NCI-H146 treated with DMSO at 0.1 percent for 48 hours (cell line): ENCODE measurements around the gene FILIP1.

Source experiments
- DNase-seq: peaks from one replicate; lab custom pipeline; 2025; ENCODE audit not compliant: unreplicated experiment; lab: John Stamatoyannopoulos, UW

FILIP1 gene

GRCh38 chr6:75272145-75272840 lies 221.3 kb downstream of the FILIP1 start:
- DNase-seq: no peak

GRCh38 chr6:75268988-75269354 lies 224.6 kb downstream of the FILIP1 start:
- no peak for DNase-seq

- DNase-seq: no peak
These were observed 225.2 kb downstream of the FILIP1 start for GRCh38 chr6:75268121-75268987.

- no peak for DNase-seq
These were observed 226.1 kb downstream of the FILIP1 start for GRCh38 chr6:75267461-75267860.

- DNase-seq: peak; percentile 28
These were observed 226.8 kb downstream of the FILIP1 start for GRCh38 chr6:75266716-75267291.

- DNase-seq: no peak
These were observed 230.2 kb downstream of the FILIP1 start for GRCh38 chr6:75263401-75263750.

- no peak for DNase-seq
These were observed 230.7 kb downstream of the FILIP1 start for GRCh38 chr6:75262716-75263400.

GRCh38 chr6:75261299-75261698 lies 232.3 kb downstream of the FILIP1 start:
- DNase-seq: no peak

GRCh38 chr6:75257343-75258087 lies 236.1 kb downstream of the FILIP1 start:
- DNase-seq: no peak

GRCh38 chr6:75250552-75250951 lies 243.0 kb downstream of the FILIP1 start:
- DNase-seq: no peak

- no peak for DNase-seq
These were observed 243.8 kb downstream of the FILIP1 start for GRCh38 chr6:75249837-75250236.

GRCh38 chr6:75246386-75246785 lies 247.2 kb downstream of the FILIP1 start:
- no peak for DNase-seq

- DNase-seq: no peak
These were observed 249.5 kb downstream of the FILIP1 start for GRCh38 chr6:75244063-75244584.

GRCh38 chr6:75243333-75244062 lies 250.1 kb downstream of the FILIP1 start, which contains the start of gene COX7A2:
Gene COX7A2 (minus strand): TSS chr6:75243801. CDS start chr6:75243734, 67 bp downstream.
- peak; percentile 99 for DNase-seq
